RWPE2 (cell line): Measurements from ENCODE around the gene ZNF324.

Experiments used
- ATAC-seq: fragments of 200-7000 bp; cut with Tn5 transposase; 3 replicates; pipeline ENCODE4 v1.9.1; 2021; ENCODE audit warnings: low read depth
- DNase-seq: peaks from one replicate; pipeline ENCODE4 v3.0.0-alpha.2; 2020; ENCODE audit warnings: low spot score
- H3K27ac ChIP-seq: fragments of 450-650 bp; 2 replicates; pipeline ENCODE4 v1.5.1; 2017; ENCODE audit warnings: mild to moderate bottlenecking; ENCODE audit not compliant: poor library complexity, severe bottlenecking
- H3K27me3 ChIP-seq: fragments of 250-450 bp; sonication (Bioruptor Pico); 2 replicates; pipeline ENCODE4 v1.5.1; 2021; ENCODE audit warnings: mild to moderate bottlenecking, moderate library complexity; ENCODE audit not compliant: insufficient read depth, poor library complexity, severe bottlenecking
- H3K36me3 ChIP-seq: fragments of 250-450 bp; sonication (Bioruptor Pico); 2 replicates; pipeline ENCODE4 v1.5.1; 2020; ENCODE audit warnings: low read depth, mild to moderate bottlenecking, moderate library complexity
- H3K4me1 ChIP-seq: fragments of 250-450 bp; sonication (Bioruptor Pico); 2 replicates; pipeline ENCODE4 v1.5.1; 2021; ENCODE audit warnings: mild to moderate bottlenecking, moderate library complexity; ENCODE audit not compliant: insufficient read depth, poor library complexity, severe bottlenecking
- H3K4me3 ChIP-seq: fragments of 250-450 bp; sonication (Bioruptor Pico); 2 replicates; pipeline ENCODE4 v1.5.1; 2021; ENCODE audit warnings: mild to moderate bottlenecking, moderate library complexity; ENCODE audit not compliant: severe bottlenecking
- H3K9me3 ChIP-seq: fragments of 250-450 bp; sonication (Bioruptor Pico); 2 replicates; pipeline ENCODE4 v1.5.1; 2021; ENCODE audit warnings: mild to moderate bottlenecking, moderate library complexity; ENCODE audit not compliant: severe bottlenecking
- CTCF ChIP-seq: fragments of 450-650 bp; IDR thresholded peaks from one replicate; pipeline ENCODE4 v1.5.1; 2017; ENCODE audit warnings: mild to moderate bottlenecking, moderate library complexity; ENCODE audit not compliant: poor library complexity, severe bottlenecking

ZNF324 gene

GRCh38 chr19:58476498-58477015 is 9.7 kb downstream of the ZNF324 start:
- no peak; the same call in 2 of the 3 replicates for ATAC-seq
- H3K27ac ChIP-seq, result peak overlapping the region; percentile 61
- H3K4me3 ChIP-seq, result peak overlapping the region; percentile 38
- H3K9me3 ChIP-seq, result no peaks in the 10 kb centered on the region
- H3K36me3 ChIP-seq, result peaks cover 7% of the 10 kb centered on the region; the same call in 1 of the 2 replicates
- no peak for TF ChIP-seq CTCF
- no peaks in the 10 kb centered on the region for H3K27me3 ChIP-seq
- DNase-seq, result no peak
- H3K4me1 ChIP-seq, result peaks cover 5% of the 10 kb centered on the region

- no peak for TF ChIP-seq CTCF
- no peaks in the 10 kb centered on the region for H3K9me3 ChIP-seq
- no peaks in the 10 kb centered on the region for H3K27me3 ChIP-seq
- no peak overlapping the region for H3K4me3 ChIP-seq
- peaks cover 2% of the 10 kb centered on the region; the same call in 1 of the 2 replicates for H3K36me3 ChIP-seq
- ATAC-seq, result no peak
- no peak overlapping the region for H3K27ac ChIP-seq
- H3K4me1 ChIP-seq, result peaks cover 5% of the 10 kb centered on the region
- DNase-seq, result no peak
Measured at GRCh38 chr19:58477130-58477529, 10.2 kb downstream of the ZNF324 start.

GRCh38 chr19:58477871-58478270 is 11.0 kb downstream of the ZNF324 start:
- Histone ChIP-seq H3K27me3 (no peaks in the 10 kb centered on the region), H3K27ac (no peak overlapping the region), H3K4me1 (peaks cover 5% of the 10 kb centered on the region), H3K4me3 (no peak overlapping the region), H3K36me3 (no peaks in the 10 kb centered on the region; the same call in 1 of the 2 replicates), H3K9me3 (no peaks in the 10 kb centered on the region)
- no peak for DNase-seq
- no peak for TF ChIP-seq CTCF
- no peak for ATAC-seq

GRCh38 chr19:58479303-58479702 is 12.4 kb downstream of the ZNF324 start:
- H3K4me3 ChIP-seq, result no peak overlapping the region
- H3K36me3 ChIP-seq, result no peaks in the 10 kb centered on the region
- H3K27ac ChIP-seq, result no peak overlapping the region
- ATAC-seq, result no peak
- no peak for TF ChIP-seq CTCF
- H3K27me3 ChIP-seq, result no peaks in the 10 kb centered on the region
- H3K4me1 ChIP-seq, result peaks cover 3% of the 10 kb centered on the region
- DNase-seq, result no peak
- H3K9me3 ChIP-seq, result no peaks in the 10 kb centered on the region

- ATAC-seq (no peak), DNase-seq (no peak)
- Histone ChIP-seq H3K4me3 (no peak overlapping the region), H3K36me3 (no peaks in the 10 kb centered on the region), H3K27ac (no peak overlapping the region), H3K27me3 (no peaks in the 10 kb centered on the region), H3K4me1 (peaks cover 2% of the 10 kb centered on the region), H3K9me3 (no peaks in the 10 kb centered on the region)
- no peak for TF ChIP-seq CTCF
Measured at GRCh38 chr19:58479736-58480480, 13.0 kb downstream of the ZNF324 start.
